Inferior parietal cortex (tissue), 1 donor: ENCODE measurements around the gene PODNL1.
"Not testable (repeated sequence)": the region's sequence is repeated elsewhere in the genome, so short reads cannot be mapped to it uniquely, and the experiment has no call there.

Experiments used
- DNase-seq: peaks from one replicate; pipeline ENCODE4 v3.0.0-alpha.2; 2016; ENCODE audit errors: extremely low spot score

The PODNL1 gene

DNA sequence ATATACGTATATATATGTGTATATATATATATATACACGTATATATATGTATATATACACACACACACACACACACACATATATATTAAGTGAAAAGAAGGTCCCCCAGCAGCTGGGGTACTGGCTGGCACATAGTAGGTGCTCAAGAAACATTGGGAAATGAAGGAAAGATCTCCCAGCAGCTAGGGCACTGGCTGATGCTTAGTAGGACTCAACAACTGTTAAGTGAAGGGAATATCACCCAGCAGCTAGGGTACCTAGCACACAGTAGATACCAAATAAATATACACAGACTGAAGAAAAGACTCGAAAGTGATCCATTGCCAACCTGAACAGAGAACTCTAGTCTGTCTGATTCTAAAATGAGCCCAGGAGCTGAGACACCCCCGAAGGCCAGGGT lies 12.2 kb downstream of the PODNL1 start:
- no peak for DNase-seq

DNA sequence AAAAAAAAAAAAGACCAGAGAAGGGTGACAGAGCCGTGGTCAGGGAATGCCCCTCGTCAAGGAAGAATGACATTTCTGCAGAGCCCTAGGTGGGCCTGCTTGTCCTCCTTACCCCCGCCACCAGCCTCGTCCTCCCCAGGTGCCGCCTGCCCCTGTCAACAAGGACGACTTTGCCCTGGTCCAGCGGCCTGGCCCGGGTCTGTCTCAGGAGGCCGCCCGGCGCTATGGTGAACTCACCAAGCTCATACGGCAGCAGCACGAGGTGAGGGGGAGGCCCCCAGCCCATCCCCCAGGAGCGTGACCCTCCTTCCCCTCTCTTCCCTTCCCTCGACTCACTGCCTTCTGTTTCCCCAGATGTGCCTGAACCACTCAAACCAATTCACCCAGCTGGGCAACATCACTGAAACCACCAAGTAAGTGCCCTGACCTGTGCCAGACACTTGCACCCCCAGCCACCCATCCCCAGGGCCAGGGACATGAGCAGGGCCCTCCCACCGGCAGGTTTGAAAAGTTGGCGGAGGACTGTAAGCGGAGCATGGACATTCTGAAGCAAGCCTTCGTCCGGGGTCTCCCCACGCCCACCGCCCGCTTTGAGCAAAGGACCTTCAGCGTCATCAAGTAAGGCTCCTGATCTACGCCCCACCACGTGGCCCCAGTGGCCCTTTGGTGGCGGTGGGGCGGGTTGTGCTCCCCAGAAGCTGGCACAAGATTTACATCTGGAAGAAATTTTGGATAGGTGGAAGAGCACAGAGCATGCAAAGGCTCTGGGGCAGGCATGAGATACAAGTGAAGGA lies 14.8 kb downstream of the PODNL1 start:
- no peak for DNase-seq

DNA sequence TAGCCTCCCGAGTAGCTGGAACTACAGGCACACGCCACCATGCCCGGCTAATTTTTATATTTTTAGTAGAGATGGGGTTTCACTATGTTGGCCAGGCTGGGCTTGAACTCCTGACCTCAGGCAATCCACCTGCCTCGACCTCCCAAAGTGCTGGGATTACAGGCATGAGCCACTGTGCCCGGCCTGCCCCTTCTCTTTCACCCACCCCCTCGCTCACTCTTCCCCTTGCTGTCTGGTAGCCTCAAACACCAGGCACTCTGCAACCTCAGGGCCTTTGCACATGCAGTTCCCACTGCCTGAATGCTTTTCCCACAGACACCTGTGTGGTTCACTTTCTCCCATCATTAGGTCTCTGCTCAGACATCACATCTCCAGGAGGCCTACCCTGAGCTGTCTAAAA lies 16.1 kb downstream of the PODNL1 start:
- not testable (repeated sequence) for DNase-seq

DNA sequence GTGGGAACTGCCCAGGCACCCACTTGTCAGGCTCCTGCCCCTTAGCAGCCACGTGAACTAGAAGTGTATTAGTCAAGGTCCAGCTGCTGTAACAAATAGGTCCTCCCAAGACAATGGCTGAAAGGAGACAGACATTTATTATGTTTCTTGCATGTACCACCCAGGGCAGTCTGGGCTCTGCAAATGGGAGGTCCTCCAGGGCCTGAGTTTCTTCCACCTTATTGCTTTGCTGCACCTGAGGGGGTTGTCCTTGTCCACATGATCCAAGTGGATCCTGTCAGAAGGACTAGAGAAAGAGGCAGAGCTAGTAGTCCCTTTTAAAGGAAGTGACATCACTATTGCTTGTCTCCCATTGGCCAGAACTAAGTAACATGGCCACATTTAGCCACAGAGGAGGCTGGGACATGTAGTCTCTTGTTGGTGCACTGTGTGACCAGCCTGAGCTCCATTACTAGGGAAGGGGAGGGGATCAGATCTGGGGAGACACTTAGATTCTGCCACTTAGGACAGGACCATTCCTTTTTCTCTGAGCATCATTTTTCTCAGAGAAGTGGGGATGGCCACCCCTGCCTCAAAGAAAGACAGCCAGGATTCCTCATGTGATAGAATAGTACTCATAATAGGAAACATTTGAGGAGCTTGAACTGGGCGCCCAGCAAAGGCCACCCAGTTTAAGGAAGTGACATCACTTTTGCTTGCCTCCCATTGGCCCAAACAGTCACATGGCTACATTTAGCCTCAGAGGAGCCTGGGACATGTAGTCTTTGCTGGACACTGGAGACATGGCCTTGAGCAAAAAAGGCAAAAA lies 17.1 kb downstream of the PODNL1 start:
- peak; percentile 65 for DNase-seq

DNA sequence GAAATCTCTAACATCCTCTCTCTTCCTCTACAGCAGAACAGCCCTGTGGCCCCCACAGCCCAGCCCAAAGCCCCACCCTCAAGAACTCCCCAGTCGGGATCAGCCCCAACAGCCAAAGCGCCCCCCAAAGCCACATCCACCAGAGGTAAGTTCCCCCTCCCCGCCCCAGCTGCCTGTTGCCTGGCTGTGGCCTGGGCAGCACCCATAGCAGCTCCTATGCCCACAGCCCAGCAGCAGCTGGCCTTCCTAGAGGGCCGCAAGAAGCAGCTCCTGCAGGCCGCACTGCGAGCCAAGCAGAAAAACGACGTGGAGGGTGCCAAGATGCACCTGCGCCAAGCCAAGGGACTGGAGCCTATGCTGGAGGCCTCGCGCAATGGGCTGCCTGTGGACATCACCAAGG lies 17.7 kb downstream of the PODNL1 start:
- no peak for DNase-seq

DNA sequence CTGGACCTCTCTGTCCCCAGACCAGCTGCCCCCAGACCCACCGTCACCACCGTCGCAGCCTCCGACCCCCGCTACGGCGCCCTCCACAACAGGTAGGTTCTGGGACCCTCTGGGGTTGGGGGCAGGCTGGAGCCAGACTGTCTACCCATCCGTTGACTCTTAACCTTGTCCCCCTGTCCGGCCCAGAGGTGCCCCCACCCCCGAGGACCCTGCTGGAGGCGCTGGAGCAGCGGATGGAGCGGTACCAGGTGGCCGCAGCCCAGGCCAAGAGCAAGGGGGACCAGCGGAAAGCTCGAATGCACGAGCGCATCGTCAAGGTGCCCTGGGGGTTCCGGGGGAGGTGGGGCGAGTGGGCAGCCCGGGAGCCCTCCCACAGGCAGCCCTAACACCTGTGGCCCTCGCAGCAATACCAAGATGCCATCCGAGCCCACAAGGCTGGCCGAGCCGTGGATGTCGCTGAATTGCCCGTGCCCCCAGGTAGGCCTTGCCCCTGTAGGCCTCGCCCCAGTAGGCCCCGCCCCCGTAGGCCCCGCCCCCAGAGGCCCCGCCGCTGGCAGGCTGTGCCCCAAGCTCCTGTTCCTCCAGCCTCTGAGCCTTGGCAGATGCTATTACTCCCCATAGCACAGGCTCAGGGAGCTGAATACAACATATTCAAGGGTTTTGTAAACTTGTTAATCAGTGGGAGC lies 19.3 kb downstream of the PODNL1 start:
- DNase-seq, result no peak

DNA sequence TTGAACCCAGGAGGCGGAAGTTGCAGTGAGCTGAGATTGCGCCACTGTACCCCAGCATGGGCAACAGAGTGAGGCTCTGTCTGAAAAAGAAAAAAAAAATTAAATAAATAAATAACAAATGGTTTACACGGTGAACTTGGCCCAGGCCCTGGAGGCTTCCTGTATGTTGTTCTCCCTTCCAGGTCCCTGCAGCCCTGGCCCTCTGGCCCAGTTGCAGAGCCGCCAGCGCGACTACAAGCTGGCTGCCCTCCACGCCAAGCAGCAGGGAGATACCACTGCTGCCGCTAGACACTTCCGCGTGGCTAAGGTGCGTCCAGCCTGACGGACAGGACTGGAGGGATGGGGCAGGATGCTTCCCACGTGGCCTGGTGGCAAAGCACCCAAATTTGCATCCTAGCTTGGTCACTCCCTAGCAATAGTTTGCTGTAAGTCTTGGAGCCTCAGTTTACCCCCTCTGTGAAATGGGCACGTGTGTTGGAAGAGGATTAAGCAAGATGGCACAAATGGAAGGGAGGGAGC lies 20.3 kb downstream of the PODNL1 start:
- no peak for DNase-seq

DNA sequence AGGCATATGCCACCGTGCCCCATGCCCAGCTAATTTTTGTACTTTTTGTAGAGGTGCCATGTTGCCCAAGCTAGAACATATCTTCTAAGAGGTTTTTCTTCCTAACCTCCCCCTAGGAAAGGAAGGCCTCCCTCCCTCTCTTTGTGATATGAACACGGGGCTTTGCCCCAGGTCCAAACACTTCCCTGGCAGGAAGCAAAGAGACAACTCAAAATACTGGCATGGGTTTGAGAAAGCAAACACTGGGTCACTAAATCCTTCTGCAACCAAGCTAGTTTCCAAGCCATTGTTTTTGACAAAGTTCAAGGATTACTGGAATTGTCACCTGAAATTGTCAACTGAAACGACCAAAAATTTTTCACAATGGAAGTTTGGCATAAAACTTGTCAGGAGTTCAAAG lies 23.4 kb downstream of the PODNL1 start:
- no peak for DNase-seq

DNA sequence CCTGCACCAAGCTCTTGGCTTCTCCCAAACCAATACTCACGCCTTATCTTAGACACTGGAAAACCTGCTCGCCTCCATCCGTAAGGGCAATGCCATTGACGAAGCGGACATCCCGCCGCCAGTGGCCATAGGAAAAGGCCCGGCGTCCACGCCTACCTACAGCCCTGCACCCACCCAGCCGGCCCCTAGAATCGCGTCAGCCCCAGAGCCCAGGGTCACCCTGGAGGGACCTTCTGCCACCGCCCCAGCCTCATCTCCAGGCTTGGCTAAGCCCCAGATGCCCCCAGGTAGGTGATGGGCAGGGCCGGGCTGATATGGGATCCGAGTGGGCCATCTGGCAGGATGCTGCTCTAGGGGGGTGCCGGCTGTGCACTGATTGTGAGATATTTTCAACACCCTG lies 24.9 kb downstream of the PODNL1 start:
- no peak for DNase-seq

DNA sequence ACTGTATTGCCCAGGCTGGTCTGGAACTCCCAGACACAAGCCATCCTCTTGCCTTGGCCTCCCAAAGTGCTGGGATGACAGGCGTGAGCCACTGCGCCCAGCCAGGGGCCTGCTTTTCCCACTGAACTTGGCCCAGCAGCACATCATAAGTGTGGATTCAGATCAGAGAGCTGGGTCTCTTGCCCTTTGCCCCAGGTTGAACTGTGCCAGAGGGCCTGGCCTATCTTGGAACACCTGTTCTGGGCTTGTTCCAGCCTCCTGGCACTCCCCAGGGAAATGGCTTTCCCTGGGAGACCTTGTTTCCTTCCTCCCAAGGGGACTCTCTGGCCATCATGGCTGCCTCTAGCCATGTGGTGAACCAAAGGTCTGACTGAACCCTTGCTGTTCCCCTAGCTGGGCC lies 28.8 kb downstream of the PODNL1 start:
- no peak for DNase-seq

DNA sequence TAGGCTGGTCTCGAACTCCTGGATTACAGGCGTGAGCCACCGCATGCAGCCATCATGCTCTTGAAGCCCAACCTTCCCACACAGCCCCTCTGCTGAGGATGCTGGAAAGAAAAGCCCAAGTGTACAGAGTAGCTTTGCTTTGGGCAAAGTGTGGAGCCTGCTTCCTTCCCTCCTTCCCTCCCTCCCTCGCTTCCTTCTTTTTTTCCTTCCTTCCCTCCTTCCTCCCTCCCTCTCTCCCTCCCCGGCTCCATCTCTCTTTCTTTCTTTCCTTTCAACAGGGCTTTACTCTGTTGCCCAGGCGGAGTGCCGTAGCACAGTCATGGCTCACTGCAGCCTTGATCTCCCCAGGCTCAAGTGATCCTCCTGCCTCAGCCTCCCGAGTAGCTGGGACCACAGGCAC lies 29.5 kb downstream of the PODNL1 start:
- no peak for DNase-seq

DNA sequence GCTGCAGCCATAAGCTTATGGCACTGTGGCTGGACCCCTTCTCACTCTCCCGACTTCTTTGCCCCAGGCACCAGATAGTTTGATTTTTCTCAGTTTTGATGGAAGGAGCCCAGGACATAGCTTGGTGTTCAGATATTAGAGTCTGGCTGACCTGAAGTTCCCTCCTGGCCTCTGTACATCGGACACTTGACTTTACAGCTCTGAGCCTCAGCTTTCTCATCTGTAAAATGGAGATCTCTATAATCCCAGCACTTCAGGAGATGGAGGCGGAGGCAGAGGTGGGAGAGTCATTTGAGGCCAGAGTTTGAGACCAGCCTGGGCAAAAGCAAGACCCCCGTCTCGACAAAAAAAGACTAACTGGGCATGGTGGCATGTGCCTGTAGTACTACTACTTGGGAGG lies 31.3 kb downstream of the PODNL1 start:
- DNase-seq, result no peak

DNA sequence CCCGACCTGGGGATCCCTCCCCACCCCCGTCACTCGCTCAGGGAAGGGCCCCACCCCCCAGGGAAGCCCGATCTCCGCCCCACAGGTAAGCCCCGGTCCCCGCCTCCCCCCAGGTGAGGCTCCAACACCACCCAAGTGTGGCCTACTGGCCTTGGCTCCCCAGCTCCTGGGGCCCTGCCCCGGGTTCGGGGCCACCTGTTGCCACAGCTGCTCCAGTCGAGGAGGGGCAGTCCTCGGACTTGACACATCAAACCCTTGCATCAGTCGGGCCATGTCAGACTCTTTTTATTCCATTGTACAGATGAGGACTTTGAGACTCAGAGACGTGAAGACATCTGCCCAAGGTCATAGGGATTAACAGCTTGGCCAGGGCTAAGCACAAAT lies 31.7 kb downstream of the PODNL1 start:
- DNase-seq, result no peak

DNA sequence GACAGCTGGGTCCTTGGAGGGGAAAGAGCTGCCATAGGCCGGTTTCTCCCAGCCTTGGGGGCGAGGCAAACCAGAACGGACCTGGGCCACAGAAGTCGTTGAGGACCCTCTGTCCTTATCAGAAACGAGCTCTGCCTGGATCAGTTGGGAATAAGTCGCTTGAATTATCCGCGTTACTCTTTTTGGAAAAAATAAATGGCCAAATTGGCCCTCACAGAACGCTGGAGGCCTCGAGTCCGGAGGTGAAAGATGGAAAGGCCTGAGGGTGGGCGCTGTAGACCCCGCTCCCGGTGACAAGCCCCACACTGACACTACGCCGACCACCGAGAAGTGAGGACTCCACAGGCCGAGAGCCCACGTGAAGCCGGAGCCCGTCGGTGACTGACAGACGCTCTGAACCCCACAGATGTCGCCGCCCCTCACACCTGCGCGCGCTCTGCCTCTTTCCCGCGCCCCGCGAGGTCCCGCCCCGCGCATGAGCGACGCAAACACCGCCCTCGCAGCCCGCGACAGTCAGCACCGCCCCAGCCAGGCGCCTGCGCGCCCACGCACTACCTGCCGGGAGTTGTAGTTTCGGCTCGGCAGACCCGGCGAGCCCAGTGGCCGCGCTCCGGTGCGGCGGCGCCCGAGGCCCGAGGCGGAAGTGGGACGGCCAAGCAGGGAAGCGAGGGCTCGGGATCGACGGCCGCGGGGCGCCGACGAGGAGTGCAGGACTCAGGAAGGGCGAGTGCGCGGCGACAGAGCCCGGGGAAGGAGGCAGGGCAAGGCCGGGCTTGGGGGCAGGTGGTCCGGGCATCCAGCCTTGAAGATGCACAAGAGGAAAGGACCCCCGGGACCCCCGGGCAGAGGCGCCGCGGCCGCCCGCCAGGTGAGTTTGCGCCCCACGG lies 32.3 kb downstream of the PODNL1 start, which contains the start of the genes BRME1 and CC2D1A:
Gene BRME1 (minus strand): TSS at position 484 of the 887 bp plus-strand sequence. CDS start 1,225 bp downstream, outside the sequence.
Gene CC2D1A (plus strand): TSS at position 568 of the 887 bp plus-strand sequence. CDS start 241 bp downstream, at position 809.
- peak; percentile 91 for DNase-seq

DNA sequence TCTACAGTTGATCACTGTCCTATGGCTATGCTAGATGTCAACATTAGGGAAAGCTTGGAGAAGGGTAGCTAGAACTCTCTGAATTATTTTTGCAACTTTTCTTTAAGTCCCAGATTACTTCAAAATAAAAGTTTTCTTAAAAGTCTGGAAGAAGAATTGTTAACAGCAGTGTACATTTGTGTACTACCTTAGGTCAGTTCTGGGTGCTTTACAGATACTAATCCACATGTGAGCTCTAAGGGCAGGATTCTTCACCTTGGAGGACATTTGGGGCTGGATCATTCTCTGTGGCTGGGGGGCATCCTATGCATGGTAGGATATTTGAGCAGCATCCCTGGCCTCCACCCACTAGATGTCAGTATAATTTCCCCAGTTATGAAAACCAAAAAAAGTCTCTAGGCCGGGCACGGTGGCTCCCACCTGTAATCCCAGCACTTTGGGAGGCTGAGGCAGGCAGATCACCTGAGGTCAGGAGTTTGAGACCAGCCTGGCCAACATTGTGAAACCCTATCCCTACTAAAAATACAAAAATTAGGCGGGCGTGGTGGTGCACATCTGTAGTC lies 35.1 kb downstream of the PODNL1 start:
- no peak for DNase-seq

DNA sequence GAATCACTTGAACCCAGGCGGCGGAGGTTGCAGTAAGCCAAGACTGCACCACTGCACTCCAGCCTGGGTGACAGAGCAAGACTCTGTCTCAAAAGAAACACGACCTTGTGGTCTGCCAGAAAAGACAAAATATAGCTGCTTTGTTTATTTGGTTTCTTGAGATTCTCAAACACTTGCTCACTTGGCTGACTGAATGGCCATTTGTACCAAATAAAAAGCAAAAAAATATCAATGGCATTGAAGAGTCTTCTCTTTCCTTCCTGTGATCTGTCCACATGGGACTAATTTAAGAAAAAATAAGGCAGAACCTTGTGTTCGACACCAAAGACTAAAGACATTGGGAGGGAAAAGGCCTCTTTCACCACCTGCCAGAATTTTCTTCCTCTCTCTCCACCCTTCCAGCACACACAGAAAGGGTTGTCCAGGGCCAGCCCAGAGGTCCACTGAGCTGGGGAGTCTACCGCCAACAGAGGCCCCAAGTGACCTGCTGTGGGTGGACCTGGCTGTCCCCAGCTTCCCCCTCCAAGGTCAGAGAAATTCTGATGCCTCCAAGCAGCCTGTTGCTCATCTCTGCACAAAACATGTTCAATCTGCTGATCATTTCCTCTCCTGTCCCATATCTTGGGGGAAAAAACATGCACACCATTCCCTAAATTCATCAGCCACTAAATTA lies 38.2 kb downstream of the PODNL1 start:
- no peak for DNase-seq

DNA sequence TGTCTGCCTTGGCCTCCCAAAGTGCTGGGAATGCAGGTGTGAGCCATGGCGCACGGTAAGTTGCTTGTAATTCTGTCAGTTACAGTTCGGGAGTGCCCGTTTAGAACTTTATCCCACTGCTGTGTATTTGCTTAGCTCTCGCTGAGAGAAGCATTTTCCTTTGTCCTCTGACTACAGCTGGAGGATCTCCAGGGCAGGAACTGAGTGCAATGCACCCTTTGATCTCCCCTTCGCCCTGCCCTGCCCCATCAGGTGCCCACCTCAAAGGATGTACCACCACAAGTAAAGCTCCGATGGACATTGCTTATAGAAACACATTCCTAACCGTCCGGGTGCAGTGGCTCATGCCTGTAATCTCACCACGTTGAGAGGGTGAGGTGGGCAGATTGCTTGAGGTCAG lies 38.8 kb downstream of the PODNL1 start:
- DNase-seq, result no peak

DNA sequence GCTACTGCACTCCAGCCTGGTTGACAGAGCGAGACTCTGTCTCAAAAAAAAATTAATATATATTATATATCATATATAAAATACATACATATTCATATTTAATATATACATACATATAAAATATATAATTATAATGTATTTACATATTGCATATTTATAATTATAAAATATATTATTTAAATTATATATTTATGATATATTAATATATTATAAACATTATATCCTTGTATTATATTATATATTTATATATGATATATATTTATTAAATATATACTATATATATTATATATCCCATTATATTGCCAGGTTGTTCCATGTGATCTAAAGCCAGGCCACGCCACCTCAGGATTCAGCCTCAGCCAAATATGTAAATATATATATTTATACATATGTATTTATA lies 42.0 kb downstream of the PODNL1 start:
- no peak for DNase-seq

DNA sequence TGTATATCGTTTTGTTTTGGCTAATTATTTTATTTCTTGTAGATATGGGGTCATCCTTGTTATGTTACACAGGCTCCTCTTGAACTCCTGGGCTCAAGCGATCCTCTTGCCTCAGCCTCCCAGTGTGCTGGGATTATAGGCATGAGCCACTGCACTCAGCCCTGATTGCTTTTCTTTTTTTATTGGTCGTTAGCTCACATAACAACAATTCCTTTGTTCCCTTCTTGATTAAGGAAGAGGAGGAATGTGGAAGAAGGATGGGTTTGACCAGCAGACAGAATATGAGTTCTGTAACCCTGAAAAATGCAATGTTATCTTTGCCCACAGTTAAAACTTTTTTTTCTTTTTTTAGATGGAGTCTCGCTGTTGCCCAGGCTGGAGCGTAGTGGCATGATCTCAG lies 43.7 kb downstream of the PODNL1 start:
- no peak for DNase-seq

DNA sequence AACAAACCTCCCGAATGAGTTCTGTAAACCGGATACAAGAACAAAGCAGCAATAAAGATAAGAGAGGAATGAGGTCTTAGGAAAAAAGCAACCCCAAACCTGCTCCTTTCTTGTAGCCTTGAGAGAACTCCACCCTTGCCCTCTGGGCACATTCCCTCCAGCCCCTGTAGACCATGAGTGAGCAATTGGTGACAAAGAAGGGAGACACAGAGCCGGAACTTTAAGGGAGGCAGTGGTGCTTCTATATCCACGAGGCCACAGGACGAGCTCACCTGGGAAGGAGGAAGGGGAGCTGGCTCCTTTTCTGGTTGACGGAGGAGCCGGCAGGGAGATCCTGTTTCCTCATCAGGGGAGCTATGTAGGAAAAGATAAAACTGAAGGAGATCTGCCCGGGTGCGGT lies 45.3 kb downstream of the PODNL1 start:
- no peak for DNase-seq
